GM23338 (cell line): ENCODE measurements around the gene EPS8L3. TPM values are rescaled to one million over a fixed set of nuclear protein-coding genes. Genes with fewer than 3 reads are reported as not detected.

ENCODE experiments used
- ATAC-seq: fragments of 200-7000 bp; cut with Tn5 transposase; 3 replicates; pipeline ENCODE4 v1.9.1; 2020
- DNase-seq: peaks from one replicate; pipeline ENCODE4 v3.0.0-alpha.2; 2015; ENCODE audit warnings: low spot score
- H2AFZ ChIP-seq: fragments of 200-600 bp; sonication (generic); 2 replicates; pipeline ENCODE4 v1.8.0; 2016; ENCODE audit warnings: antibody characterized with exemption, mild to moderate bottlenecking, moderate library complexity
- H3F3A ChIP-seq: fragments of 200-600 bp; sonication (generic); replicated peaks from 2 replicates; pipeline ENCODE4 v1.8.0; 2017; ENCODE audit warnings: antibody characterized with exemption, mixed run types, low read depth
- H3K27ac ChIP-seq: fragments of 200-600 bp; sonication (generic); 2 replicates; pipeline ENCODE4 v1.6.1; 2016; ENCODE audit warnings: low read depth
- H3K27me3 ChIP-seq: fragments of 200-600 bp; sonication (generic); 2 replicates; pipeline ENCODE4 v1.8.0; 2016; ENCODE audit warnings: mild to moderate bottlenecking, mixed run types, moderate library complexity; ENCODE audit not compliant: insufficient read depth
- H3K36me3 ChIP-seq: fragments of 200-600 bp; sonication (generic); 2 replicates; pipeline ENCODE4 v1.8.0; 2016; ENCODE audit warnings: mild to moderate bottlenecking; ENCODE audit not compliant: insufficient read depth
- H3K4me1 ChIP-seq: fragments of 200-600 bp; sonication (generic); 2 replicates; pipeline ENCODE4 v1.8.0; 2016; ENCODE audit warnings: mild to moderate bottlenecking, moderate library complexity; ENCODE audit not compliant: insufficient read depth
- H3K4me2 ChIP-seq: fragments of 200-600 bp; sonication (generic); 2 replicates; pipeline ENCODE4 v1.7.1; 2017; ENCODE audit warnings: mixed run types
- H3K4me3 ChIP-seq: fragments of 200-600 bp; sonication (generic); 2 replicates; pipeline ENCODE4 v1.6.1; 2016; ENCODE audit warnings: mixed run types
- H3K79me2 ChIP-seq: fragments of 200-600 bp; sonication (generic); replicated peaks from 2 replicates; pipeline ENCODE4 v1.8.0; 2017; ENCODE audit warnings: mild to moderate bottlenecking; ENCODE audit not compliant: insufficient read depth
- H3K9me2 ChIP-seq: fragments of 200-600 bp; sonication (generic); 2 replicates; pipeline ENCODE4 v1.8.0; 2017; ENCODE audit not compliant: insufficient read depth
- H4K20me1 ChIP-seq: fragments of 200-600 bp; sonication (generic); replicated peaks from 2 replicates; pipeline ENCODE4 v1.8.0; 2017; ENCODE audit warnings: mild to moderate bottlenecking; ENCODE audit not compliant: insufficient read depth
- H3K27ac Mint-ChIP-seq: 2 replicates; pipeline ENCODE4 v1.8.0; 2020; ENCODE audit warnings: inconsistent platforms, mild to moderate bottlenecking, moderate library complexity, mixed read lengths
- H3K27me3 Mint-ChIP-seq: 3 replicates; pipeline ENCODE4 v1.8.0; 2022; ENCODE audit warnings: low read depth, mild to moderate bottlenecking, moderate library complexity, mixed read lengths, inconsistent platforms; ENCODE audit not compliant: insufficient read depth, poor library complexity
- H3K36me3 Mint-ChIP-seq: 3 replicates; pipeline ENCODE4 v1.8.0; 2021; ENCODE audit warnings: low read depth, mild to moderate bottlenecking, inconsistent platforms, moderate library complexity, mixed read lengths
- H3K4me1 Mint-ChIP-seq: 3 replicates; pipeline ENCODE4 v1.8.0; 2020; ENCODE audit warnings: mild to moderate bottlenecking, inconsistent platforms, mixed read lengths
- H3K4me3 Mint-ChIP-seq: 3 replicates; pipeline ENCODE4 v1.8.0; 2021; ENCODE audit warnings: moderate library complexity, mild to moderate bottlenecking, inconsistent platforms, mixed read lengths
- H3K9me3 Mint-ChIP-seq: 3 replicates; pipeline ENCODE4 v1.8.0; 2020; ENCODE audit warnings: moderate library complexity, mild to moderate bottlenecking, inconsistent platforms, mixed read lengths
- CREB1 ChIP-seq: fragments of 250-450 bp; sonication (Bioruptor Pico); IDR thresholded peaks from 2 replicates; pipeline ENCODE4 v1.5.0; 2020; ENCODE audit warnings: low read depth, mild to moderate bottlenecking, moderate library complexity
- EZH2 ChIP-seq: fragments of 200-600 bp; sonication (generic); IDR thresholded peaks from one replicate; pipeline ENCODE4 v1.8.0; 2017; ENCODE audit warnings: antibody characterized with exemption, mild to moderate bottlenecking, low read depth; ENCODE audit not compliant: unreplicated experiment
- EZH2phosphoT487 ChIP-seq: fragments of 200-600 bp; sonication (generic); IDR thresholded peaks from one replicate; pipeline ENCODE4 v1.8.1; 2018; ENCODE audit warnings: antibody characterized with exemption; ENCODE audit not compliant: unreplicated experiment
- JUNB ChIP-seq: IDR thresholded peaks from one replicate; pipeline ENCODE4 v1.6.1; 2016; ENCODE audit warnings: antibody characterized with exemption; ENCODE audit not compliant: unreplicated experiment
- NANOG ChIP-seq: IDR thresholded peaks from 2 replicates; pipeline ENCODE4 v1.6.1; 2016; ENCODE audit warnings: antibody characterized with exemption, borderline replicate concordance
- POLR2AphosphoS5 ChIP-seq: IDR thresholded peaks from 2 replicates; pipeline ENCODE4 v1.6.1; 2016; ENCODE audit warnings: antibody characterized with exemption, low read depth
- STAT1 ChIP-seq: IDR thresholded peaks from one replicate; pipeline ENCODE4 v1.6.1; 2016; ENCODE audit warnings: antibody characterized with exemption; ENCODE audit not compliant: unreplicated experiment
- ZNF114 ChIP-seq: fragments of 250-450 bp; sonication (Bioruptor Pico); IDR thresholded peaks from 2 replicates; pipeline ENCODE4 v1.5.0; 2020; ENCODE audit warnings: mild to moderate bottlenecking, moderate library complexity
- ZNF331 ChIP-seq: fragments of 250-450 bp; sonication (Bioruptor Pico); IDR thresholded peaks from 2 replicates; pipeline ENCODE4 v1.5.0; 2020; ENCODE audit warnings: low read depth, mild to moderate bottlenecking, moderate library complexity
- polyA plus RNA-seq: library from polyadenylated mRNA; unstranded; fragments of >200 nt; fragmentation: Nextera tagmentation; extraction: Ambion mirVana; gene quantifications from 2 replicates; pipeline ENCODE4 v1.2.1, GENCODE V29; 2016
- total RNA-seq: library from RNA; depleted of rRNA; stranded (reverse); fragments of >200 nt; shearing (Covaris generic); gene quantifications from 2 replicates; pipeline ENCODE4 v1.2.3, GENCODE V29; 2014
- TF ChIP-seq, protein P1 (sequence below): IDR thresholded peaks from 2 replicates; pipeline ENCODE4 v1.6.1; 2016; ENCODE audit warnings: antibody characterized with exemption
- TF ChIP-seq, protein P2 (sequence below): IDR thresholded peaks from one replicate; pipeline ENCODE4 v1.6.1; 2018; ENCODE audit warnings: antibody characterized with exemption; ENCODE audit not compliant: unreplicated experiment
- TF ChIP-seq, protein P3 (sequence below): fragments of 250-450 bp; sonication (Bioruptor Pico); IDR thresholded peaks from 2 replicates; pipeline ENCODE4 v1.5.0; 2020; ENCODE audit warnings: mild to moderate bottlenecking, moderate library complexity
- TF ChIP-seq, protein P4 (sequence below), 2 experiments: fragments of 200-600 bp in 1 of 2; sonication (generic) in 1 of 2; conservative IDR thresholded peaks; 2 replicates each; pipeline versions ENCODE4 v1.5.1 to v1.6.1; 2016 to 2017; ENCODE audit warnings: antibody characterized with exemption in 2 of 2, low read depth in 2 of 2, mild to moderate bottlenecking in 2 of 2, moderate library complexity in 1 of 2

Gene EPS8L3
- total and polyA plus RNA-seq, 2 experiments from 2014 or later = not detected

DNA sequence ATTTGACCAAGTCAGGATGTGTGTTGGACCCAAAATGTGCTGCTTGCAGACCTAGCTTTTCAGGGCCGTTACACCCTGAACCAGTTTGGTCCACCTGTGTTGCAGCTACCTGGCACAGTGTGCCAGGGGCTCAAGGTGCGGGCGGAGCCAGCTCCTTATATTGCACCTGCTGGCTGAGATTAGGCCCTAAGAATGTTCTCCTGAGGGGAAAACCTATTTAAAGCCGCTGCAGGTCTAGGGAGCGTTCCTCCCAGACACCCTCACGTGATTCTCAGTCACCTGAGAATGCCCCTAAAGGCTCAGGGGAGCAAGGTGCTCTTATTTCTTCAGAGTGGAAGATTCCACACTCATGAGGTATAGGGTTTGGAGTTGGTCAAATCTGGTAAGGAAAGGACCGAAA, 34.9 kb downstream of the EPS8L3 start:
- Histone ChIP-seq H3F3A (no peaks in the 10 kb centered on the region), H3K4me2 (no peak overlapping the region), H3K27ac (no peak overlapping the region), H3K4me1 (peaks cover 12% of the 10 kb centered on the region; the same call in 1 of the 2 replicates), H3K27me3 (no peaks in the 10 kb centered on the region), H3K9me2 (no peaks in the 10 kb centered on the region), H3K4me3 (no peak overlapping the region), H4K20me1 (no peaks in the 10 kb centered on the region), H2AFZ (no peak overlapping the region), H3K36me3 (peaks cover 3% of the 10 kb centered on the region; the same call in 1 of the 2 replicates), H3K79me2 (no peaks in the 10 kb centered on the region)
- Mint-ChIP-seq H3K27ac (no peak overlapping the region), H3K27me3 (no peaks in the 10 kb centered on the region), H3K4me3 (no peak overlapping the region), H3K36me3 (peaks cover 12% of the 10 kb centered on the region), H3K9me3 (peaks cover 25% of the 10 kb centered on the region), H3K4me1 (peaks cover 12% of the 10 kb centered on the region)
- DNase-seq = no peak
- ATAC-seq = no peak
- TF ChIP-seq POLR2AphosphoS5 = no peak
- no peak for TF ChIP-seq NANOG
- TF ChIP-seq JUNB = no peak
- TF ChIP-seq, protein P1, sequence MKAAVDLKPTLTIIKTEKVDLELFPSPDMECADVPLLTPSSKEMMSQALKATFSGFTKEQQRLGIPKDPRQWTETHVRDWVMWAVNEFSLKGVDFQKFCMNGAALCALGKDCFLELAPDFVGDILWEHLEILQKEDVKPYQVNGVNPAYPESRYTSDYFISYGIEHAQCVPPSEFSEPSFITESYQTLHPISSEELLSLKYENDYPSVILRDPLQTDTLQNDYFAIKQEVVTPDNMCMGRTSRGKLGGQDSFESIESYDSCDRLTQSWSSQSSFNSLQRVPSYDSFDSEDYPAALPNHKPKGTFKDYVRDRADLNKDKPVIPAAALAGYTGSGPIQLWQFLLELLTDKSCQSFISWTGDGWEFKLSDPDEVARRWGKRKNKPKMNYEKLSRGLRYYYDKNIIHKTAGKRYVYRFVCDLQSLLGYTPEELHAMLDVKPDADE = no peak
- TF ChIP-seq CREB1 = no peak
- no peak for TF ChIP-seq EZH2
- TF ChIP-seq EZH2phosphoT487 = no peak
- TF ChIP-seq, protein P2, sequence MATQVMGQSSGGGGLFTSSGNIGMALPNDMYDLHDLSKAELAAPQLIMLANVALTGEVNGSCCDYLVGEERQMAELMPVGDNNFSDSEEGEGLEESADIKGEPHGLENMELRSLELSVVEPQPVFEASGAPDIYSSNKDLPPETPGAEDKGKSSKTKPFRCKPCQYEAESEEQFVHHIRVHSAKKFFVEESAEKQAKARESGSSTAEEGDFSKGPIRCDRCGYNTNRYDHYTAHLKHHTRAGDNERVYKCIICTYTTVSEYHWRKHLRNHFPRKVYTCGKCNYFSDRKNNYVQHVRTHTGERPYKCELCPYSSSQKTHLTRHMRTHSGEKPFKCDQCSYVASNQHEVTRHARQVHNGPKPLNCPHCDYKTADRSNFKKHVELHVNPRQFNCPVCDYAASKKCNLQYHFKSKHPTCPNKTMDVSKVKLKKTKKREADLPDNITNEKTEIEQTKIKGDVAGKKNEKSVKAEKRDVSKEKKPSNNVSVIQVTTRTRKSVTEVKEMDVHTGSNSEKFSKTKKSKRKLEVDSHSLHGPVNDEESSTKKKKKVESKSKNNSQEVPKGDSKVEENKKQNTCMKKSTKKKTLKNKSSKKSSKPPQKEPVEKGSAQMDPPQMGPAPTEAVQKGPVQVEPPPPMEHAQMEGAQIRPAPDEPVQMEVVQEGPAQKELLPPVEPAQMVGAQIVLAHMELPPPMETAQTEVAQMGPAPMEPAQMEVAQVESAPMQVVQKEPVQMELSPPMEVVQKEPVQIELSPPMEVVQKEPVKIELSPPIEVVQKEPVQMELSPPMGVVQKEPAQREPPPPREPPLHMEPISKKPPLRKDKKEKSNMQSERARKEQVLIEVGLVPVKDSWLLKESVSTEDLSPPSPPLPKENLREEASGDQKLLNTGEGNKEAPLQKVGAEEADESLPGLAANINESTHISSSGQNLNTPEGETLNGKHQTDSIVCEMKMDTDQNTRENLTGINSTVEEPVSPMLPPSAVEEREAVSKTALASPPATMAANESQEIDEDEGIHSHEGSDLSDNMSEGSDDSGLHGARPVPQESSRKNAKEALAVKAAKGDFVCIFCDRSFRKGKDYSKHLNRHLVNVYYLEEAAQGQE = no peak
- TF ChIP-seq ZNF331 (CRISPR knock-in tag) = no peak
- no peak for TF ChIP-seq ZNF114
- TF ChIP-seq, protein P3, sequence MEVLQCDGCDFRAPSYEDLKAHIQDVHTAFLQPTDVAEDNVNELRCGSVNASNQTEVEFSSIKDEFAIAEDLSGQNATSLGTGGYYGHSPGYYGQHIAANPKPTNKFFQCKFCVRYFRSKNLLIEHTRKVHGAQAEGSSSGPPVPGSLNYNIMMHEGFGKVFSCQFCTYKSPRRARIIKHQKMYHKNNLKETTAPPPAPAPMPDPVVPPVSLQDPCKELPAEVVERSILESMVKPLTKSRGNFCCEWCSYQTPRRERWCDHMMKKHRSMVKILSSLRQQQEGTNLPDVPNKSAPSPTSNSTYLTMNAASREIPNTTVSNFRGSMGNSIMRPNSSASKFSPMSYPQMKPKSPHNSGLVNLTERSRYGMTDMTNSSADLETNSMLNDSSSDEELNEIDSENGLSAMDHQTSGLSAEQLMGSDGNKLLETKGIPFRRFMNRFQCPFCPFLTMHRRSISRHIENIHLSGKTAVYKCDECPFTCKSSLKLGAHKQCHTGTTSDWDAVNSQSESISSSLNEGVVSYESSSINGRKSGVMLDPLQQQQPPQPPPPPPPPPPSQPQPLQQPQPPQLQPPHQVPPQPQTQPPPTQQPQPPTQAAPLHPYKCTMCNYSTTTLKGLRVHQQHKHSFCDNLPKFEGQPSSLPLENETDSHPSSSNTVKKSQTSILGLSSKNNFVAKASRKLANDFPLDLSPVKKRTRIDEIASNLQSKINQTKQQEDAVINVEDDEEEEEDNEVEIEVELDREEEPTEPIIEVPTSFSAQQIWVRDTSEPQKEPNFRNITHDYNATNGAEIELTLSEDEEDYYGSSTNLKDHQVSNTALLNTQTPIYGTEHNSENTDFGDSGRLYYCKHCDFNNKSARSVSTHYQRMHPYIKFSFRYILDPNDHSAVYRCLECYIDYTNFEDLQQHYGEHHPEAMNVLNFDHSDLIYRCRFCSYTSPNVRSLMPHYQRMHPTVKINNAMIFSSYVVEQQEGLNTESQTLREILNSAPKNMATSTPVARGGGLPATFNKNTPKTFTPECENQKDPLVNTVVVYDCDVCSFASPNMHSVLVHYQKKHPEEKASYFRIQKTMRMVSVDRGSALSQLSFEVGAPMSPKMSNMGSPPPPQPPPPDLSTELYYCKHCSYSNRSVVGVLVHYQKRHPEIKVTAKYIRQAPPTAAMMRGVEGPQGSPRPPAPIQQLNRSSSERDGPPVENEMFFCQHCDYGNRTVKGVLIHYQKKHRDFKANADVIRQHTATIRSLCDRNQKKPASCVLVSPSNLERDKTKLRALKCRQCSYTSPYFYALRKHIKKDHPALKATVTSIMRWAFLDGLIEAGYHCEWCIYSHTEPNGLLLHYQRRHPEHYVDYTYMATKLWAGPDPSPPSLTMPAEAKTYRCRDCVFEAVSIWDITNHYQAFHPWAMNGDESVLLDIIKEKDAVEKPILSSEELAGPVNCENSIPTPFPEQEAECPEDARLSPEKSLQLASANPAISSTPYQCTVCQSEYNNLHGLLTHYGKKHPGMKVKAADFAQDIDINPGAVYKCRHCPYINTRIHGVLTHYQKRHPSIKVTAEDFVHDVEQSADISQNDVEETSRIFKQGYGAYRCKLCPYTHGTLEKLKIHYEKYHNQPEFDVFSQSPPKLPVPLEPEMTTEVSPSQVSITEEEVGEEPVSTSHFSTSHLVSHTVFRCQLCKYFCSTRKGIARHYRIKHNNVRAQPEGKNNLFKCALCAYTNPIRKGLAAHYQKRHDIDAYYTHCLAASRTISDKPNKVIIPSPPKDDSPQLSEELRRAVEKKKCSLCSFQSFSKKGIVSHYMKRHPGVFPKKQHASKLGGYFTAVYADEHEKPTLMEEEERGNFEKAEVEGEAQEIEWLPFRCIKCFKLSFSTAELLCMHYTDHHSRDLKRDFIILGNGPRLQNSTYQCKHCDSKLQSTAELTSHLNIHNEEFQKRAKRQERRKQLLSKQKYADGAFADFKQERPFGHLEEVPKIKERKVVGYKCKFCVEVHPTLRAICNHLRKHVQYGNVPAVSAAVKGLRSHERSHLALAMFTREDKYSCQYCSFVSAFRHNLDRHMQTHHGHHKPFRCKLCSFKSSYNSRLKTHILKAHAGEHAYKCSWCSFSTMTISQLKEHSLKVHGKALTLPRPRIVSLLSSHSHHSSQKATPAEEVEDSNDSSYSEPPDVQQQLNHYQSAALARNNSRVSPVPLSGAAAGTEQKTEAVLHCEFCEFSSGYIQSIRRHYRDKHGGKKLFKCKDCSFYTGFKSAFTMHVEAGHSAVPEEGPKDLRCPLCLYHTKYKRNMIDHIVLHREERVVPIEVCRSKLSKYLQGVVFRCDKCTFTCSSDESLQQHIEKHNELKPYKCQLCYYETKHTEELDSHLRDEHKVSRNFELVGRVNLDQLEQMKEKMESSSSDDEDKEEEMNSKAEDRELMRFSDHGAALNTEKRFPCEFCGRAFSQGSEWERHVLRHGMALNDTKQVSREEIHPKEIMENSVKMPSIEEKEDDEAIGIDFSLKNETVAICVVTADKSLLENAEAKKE (CRISPR knock-in tag) = no peak
- no peak for TF ChIP-seq STAT1
- TF ChIP-seq, protein P4, sequence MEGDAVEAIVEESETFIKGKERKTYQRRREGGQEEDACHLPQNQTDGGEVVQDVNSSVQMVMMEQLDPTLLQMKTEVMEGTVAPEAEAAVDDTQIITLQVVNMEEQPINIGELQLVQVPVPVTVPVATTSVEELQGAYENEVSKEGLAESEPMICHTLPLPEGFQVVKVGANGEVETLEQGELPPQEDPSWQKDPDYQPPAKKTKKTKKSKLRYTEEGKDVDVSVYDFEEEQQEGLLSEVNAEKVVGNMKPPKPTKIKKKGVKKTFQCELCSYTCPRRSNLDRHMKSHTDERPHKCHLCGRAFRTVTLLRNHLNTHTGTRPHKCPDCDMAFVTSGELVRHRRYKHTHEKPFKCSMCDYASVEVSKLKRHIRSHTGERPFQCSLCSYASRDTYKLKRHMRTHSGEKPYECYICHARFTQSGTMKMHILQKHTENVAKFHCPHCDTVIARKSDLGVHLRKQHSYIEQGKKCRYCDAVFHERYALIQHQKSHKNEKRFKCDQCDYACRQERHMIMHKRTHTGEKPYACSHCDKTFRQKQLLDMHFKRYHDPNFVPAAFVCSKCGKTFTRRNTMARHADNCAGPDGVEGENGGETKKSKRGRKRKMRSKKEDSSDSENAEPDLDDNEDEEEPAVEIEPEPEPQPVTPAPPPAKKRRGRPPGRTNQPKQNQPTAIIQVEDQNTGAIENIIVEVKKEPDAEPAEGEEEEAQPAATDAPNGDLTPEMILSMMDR (conservative IDR thresholded peaks at IDR 0.05; ENCODE audit: low read depth in 2 of 2) = no peak
